GM18502 (cell line): ENCODE results near the gene TNS1.

Experiments
- ATAC-seq: cut with Tn5 transposase; IDR thresholded peaks from one replicate; pipeline ENCODE4 v1.9.1; 2021; ENCODE audit warnings: mild to moderate bottlenecking; ENCODE audit not compliant: unreplicated experiment, poor library complexity

TNS1 gene

GRCh38 chr2:217886091-217886490, 116.7 kb downstream of the TNS1 start:
- no peak for ATAC-seq

GRCh38 chr2:217884985-217885384, 117.8 kb downstream of the TNS1 start:
- ATAC-seq, result no peak

GRCh38 chr2:217880891-217881290, 121.9 kb downstream of the TNS1 start:
- no peak for ATAC-seq

DNA sequence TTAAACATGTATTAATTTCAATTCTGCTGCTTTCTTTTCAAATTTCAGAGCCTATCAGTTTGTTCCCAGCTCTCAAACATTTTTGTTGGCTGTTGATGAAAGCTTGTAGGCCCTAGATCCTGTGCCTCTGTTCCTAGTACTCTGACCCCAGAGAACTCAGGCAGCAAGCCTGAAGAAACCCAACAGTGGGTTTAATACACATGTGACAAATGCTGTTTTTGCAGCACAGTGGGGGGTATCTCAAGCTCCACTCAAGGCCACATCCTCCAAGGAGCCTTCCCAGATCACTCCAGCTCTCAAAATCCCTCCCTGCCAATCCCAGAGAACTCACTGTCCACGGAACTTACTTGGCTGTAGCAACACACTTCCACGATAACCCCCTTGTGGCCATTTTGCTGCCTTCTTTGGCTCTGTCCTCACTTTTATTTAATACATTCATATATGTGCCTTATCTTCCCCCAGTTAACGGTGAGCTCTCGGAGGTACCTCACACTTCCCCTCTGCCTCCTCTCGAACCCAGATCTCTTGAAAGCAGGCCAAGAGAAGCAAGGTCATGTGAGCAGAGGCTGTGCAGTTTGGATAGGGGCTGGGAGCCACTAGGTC, 122.4 kb downstream of the TNS1 start:
- no peak for ATAC-seq

- ATAC-seq, result no peak
These were observed 123.7 kb downstream of the TNS1 start for GRCh38 chr2:217878915-217879590.

- ATAC-seq, result no peak
These were observed 124.9 kb downstream of the TNS1 start for GRCh38 chr2:217877866-217878265.

- no peak for ATAC-seq
These were observed 126.6 kb downstream of the TNS1 start for GRCh38 chr2:217876253-217876570.

- no peak for ATAC-seq
These were observed 127.1 kb downstream of the TNS1 start for GRCh38 chr2:217875556-217876252.

DNA sequence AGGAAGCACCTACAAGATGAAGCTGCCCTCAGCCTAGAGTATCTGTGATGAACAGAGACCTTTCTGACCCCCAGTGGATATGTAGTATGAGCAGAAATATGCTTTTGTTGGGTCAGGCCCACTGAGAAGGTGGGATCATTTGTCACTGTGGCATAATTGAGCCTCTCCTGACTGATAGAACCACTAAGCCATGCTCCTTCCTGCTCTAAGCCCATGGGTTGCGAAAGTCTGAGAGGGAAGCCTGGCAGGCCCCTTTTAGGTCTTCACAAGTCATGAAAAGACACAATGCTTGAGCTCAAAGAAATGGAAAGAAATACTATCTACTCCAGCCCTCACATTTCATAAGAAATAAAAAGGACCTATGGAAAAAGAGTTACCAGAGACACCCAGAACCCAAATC, 127.7 kb downstream of the TNS1 start:
- no peak for ATAC-seq

DNA sequence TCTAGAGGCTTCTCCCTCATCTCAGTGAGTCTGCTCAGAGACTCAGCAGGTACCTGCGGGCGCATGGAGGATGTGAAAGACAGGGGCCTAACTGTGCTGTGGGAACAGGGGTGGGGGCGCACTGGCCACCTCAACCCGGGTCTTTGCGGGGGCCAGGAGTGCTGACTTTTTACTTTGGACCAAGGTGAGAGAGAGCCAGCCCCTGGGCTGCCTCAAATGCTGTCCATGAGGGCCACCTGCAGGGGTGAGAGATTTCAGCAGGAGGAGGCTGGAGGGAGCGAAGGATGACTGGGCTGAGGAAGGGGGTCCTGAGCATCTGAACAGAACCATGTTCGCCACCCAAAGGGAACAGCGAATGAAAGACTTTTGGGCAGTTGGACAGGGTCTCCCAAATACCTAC, 129.4 kb downstream of the TNS1 start:
- ATAC-seq, result no peak

DNA sequence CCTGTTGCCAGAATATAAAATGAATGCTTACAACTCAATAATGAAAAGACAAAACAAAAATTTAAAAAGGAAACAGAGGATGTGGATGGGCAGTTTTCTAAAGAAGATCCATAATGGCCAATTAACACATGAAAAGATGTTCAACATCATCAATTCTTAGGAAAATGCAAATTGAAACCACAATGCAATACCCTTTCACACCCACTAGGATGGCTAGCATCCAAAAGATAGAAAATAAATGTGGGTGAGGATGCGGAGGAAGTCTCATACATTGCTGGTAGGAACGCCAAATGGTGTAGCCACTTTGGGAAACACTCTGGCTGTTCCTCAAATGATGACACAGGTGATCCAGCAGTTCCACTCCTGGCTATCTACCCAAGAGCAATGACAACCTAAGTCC, 130.5 kb downstream of the TNS1 start:
- no peak for ATAC-seq

- no peak for ATAC-seq
These were observed 132.2 kb downstream of the TNS1 start for GRCh38 chr2:217870528-217871011.

- no peak for ATAC-seq
These were observed 133.9 kb downstream of the TNS1 start for GRCh38 chr2:217868911-217869334.

GRCh38 chr2:217868265-217868892, 134.4 kb downstream of the TNS1 start:
- no peak for ATAC-seq

- no peak for ATAC-seq
These were observed 136.3 kb downstream of the TNS1 start for GRCh38 chr2:217866457-217866856.

DNA sequence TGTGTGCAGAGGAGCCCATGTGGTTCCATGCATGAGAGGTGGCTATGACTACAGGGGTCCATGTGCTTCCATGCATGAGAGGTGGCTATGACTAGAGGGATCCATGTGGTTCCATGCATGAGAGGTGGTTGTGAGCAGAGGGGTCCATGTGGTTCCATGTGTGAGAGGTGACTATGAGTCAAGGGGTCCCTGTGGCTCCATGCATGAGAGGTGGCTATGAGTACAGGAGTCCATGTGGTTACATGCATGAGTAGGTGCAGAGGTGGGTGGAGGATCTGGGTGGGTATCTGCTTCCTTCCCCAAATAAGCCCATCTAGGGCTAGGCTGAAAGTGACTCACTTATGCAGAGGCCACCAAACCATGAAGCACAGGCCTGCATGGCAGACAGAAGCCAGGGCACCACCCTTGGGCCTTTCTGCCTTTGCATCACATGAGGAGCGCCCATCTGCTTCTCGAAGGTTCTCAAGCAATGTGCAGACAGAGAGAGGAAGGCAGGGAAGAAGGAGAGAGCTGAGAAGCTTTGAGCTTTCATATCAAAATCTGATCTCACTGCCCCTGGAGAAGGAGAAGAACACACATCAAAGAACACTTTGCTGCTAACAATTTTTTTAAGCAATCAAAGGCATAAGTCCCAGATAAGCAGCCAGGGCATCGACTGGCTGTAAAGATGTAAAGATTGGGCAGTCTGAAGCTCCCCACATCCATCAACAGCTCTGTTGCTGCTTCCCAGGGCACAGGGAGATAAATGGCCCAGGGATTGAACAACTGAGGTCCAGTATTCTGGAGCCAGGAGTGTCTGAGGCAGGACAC, 137.6 kb downstream of the TNS1 start:
- peak; percentile 68 for ATAC-seq

DNA sequence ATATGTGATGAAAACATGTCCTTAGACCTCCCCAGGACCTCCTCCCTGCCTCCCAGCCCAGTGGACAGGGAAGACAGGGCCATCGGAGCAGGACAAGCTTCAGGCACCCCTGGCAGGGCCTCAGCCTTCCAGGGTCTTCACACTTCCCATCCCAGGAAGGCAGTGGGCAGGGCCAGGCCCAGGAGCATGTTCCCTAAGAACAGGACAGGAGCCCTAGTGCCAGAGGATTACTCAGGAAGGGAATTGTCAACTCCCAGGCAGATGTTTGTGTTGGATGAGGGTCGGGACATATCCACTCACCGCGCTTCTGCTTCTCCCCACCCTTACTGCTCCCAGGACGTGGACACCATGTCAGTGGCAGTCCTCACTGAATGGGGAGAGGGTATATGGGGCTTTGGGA, 138.9 kb downstream of the TNS1 start:
- ATAC-seq, result no peak

GRCh38 chr2:217861334-217861877, 141.4 kb downstream of the TNS1 start:
- ATAC-seq, result no peak

DNA sequence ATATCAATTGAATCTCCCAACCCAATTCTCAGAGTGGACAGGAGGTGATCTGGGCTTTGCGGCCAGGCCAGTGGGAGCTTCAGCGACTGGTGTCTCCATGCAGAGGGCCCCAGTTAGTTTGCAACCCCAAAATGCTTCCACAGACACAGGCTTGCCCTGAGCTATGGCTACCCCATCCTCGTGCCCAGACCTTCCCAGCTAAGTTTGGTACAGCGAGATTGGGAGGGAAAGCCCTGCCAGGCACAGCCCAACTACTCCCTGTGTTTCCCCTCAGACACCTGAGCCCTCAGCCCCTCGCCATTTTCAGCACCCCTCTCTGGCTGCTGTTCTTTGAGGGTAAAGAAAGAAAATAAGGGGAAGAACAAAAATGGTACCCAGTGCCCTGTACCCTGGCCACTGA, 142.9 kb downstream of the TNS1 start:
- ATAC-seq, result no peak
